GM10266 (cell line): Measurements from ENCODE around the gene HPS5.
"Not testable (repeated sequence)": the region's sequence is repeated elsewhere in the genome, so short reads cannot be mapped to it uniquely, and the experiment has no call there.

Experiments used
- DNase-seq: peaks from one replicate; pipeline ENCODE4 v3.0.0; 2012; ENCODE audit errors: extremely low spot score
- TF ChIP-seq, protein P1 (sequence below): IDR thresholded peaks from 2 replicates; pipeline ENCODE4 v1.5.1; 2012; ENCODE audit warnings: mild to moderate bottlenecking, low read depth; ENCODE audit not compliant: control insufficient read depth, insufficient read depth; ENCODE audit errors: missing control alignments

HPS5 gene

DNA sequence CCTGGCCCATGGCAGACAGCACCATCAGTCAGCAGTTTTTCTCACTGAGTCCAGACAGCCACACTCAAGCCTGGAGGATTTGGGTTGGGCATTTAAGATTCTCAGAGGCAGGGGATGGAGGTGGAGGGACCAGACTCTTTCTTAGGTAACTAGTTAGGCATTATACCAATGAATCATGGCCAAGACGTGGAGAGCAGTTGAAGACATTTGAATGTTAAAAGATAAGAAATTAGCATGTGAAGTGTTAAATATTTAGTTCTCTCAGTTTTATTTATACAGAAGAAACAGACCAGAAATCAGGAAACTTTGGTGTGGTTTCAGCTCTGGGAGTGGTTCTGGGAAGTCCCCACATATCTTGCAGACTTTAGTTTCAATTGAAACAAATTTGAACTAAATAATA lies 10.4 kb upstream of the HPS5 start:
- TF ChIP-seq, protein P1, sequence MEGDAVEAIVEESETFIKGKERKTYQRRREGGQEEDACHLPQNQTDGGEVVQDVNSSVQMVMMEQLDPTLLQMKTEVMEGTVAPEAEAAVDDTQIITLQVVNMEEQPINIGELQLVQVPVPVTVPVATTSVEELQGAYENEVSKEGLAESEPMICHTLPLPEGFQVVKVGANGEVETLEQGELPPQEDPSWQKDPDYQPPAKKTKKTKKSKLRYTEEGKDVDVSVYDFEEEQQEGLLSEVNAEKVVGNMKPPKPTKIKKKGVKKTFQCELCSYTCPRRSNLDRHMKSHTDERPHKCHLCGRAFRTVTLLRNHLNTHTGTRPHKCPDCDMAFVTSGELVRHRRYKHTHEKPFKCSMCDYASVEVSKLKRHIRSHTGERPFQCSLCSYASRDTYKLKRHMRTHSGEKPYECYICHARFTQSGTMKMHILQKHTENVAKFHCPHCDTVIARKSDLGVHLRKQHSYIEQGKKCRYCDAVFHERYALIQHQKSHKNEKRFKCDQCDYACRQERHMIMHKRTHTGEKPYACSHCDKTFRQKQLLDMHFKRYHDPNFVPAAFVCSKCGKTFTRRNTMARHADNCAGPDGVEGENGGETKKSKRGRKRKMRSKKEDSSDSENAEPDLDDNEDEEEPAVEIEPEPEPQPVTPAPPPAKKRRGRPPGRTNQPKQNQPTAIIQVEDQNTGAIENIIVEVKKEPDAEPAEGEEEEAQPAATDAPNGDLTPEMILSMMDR, result no peak
- DNase-seq, result no peak

DNA sequence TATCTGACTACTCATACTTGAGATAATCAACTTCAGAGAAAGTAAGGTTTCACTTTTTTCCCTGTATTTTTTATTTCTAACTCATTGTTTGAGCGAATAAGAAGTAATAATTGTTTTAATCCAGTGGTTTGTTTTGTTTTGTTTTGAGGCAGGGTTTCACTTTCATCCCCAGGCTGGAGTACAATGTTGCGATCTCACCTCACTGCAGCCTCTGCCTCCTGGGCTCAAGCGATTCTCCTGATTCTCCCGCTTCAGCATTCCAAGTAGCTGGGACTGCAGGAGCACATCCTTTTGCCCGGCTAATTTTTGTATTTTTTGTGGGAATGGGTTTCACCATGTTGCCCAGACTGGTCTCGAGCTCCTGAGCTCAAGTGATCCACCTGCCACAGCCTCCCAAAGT lies 9.0 kb upstream of the HPS5 start:
- no peak for DNase-seq
- TF ChIP-seq, protein P1, result no peak

DNA sequence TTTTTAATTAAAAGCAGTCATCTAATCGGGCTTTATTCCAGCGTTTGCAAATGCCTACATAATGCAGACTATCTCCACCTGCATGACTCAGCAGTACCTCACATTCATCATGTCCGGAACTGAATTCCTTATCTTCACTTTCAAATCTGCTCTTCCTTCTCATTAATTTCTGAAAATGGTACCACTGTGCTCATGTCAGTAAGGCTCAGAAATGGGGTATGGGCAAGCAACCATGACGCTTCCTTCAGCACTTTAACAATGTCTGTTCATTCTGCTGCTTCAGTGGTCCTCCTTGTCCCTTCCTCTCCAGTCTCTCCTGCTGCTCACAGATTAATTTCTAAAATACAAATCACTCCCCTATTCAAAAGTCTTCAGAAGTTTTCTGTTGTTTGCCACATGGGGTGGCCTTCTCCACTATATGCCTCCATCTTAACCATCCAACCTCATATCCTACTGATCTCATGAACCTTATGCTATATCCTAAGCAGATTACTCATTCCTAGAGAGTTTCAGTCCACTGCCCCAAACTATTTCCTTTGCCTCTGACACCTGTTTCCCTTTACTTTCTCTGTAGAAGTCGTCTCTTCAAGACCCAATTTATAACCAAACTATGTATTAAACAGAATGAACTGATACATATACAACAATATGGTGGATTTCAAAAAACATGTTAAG lies 7.4 kb upstream of the HPS5 start:
- TF ChIP-seq, protein P1, result no peak
- DNase-seq, result no peak

DNA sequence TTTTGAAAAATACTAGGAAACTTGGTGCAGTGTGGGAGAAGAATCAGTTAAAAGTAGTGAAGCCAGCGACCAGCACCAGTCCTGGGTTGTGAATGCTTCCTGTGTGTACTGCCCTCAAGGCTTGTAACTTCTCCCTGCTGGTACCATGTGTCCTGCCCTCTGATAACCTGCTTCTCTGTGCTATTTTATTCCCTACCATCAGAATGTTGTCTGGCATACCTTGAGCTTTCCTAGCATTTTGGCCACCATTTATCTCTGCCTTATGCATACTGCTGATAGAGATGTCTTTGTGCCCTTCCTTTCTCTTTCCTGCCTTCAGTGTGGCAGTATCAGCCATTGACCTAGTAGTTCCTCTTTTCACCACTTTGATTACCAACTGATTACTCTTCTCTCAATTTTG lies 2.4 kb upstream of the HPS5 start:
- DNase-seq, result no peak
- TF ChIP-seq, protein P1, result no peak

DNA sequence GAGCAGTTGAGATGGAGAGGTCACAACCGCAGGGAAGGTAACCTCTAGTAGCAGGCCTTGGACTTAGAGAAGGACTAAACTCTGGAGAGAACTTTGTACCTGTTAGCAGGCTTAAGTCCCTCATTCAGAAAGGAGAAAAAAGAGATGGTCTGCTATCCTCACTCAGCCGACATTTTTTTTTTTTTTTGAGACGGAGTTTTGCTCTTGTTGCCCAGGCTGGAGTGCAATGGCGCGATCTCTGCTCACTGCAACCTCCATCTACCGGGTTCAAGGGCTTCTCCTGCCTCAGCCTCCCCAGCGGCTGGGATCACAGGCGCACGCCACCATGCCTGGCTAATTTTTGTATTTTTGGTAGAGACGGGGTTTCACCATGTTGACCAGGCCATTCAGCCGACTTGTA lies 1.9 kb upstream of the HPS5 start:
- not testable (repeated sequence) for DNase-seq

DNA sequence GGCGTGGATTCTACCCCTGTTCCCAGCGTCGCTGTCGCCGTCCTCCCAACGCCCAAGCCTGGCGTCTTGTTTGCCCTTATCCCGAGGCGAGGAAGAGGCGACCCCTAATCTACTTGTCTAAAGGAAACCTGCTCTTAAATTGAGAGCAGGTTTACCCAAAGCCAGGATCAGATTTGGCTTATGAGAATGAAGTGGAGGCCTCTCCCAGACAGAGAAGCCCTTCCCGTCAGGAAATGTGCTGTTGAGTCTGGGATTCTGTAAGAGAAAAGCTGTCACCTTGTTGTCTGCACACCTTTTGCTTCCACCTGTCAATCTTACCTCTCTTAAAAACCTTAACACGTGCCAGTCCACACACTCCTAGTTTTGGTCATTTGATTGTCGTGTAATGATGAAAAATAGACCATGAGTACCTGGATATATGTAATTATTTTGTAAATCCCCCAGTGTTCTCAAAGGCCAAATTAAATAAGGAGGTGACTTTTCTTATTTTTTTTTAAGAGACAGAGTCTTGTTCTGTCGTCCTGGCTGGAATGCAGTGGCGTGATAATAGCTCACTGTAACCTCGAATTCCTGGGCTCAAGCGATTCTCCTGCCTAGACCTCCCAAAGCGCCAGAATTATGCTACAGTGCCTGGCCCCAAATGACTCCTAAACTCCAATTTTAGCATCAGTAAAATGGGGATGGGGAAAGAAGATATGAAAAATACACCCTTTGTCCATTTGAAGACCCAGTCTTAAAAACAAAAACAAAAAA lies 1.1 kb upstream of the HPS5 start:
- TF ChIP-seq, protein P1, result no peak
- no peak for DNase-seq

DNA sequence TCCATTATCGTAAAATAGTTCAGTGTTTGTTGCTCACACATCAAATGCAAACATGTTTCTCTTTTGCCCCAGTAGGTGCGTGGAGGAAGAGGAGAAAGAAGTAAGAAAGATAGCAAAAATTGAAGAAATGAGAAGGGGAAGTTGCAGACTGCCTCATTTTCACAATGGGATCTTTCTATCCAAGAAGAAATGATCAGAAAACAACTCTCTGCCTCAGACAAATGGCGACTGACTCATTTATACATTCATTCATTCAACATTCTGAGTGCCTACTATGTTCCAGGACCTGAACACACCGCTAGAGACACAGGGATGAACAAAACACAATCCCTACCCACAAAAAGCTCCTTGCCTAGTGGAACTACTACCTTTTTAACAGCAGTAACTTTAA lies 367 bp downstream of the HPS5 start:
- no peak for DNase-seq
- TF ChIP-seq, protein P1, result no peak
